AG04449 (cell line): Measurements from ENCODE around the gene ATPAF1.
"Not testable (repeated sequence)": the region's sequence is repeated elsewhere in the genome, so short reads cannot be mapped to it uniquely, and the experiment has no call there.

Experiments used
- CTCF ChIA-PET: fragments of 350-600 bp; formaldehyde crosslinking; extraction: SDS; loops from one replicate; lab custom pipeline; 2021; ENCODE audit warnings: antibody characterized with exemption; lab: Yijun Ruan, JAX
- POLR2A ChIA-PET: fragments of 400-600, 350-600 bp; formaldehyde crosslinking; extraction: SDS; loops from one replicate; lab custom pipeline; 2020; ENCODE audit warnings: antibody characterized with exemption, inconsistent platforms; lab: Yijun Ruan, JAX
- DNase-seq: peaks from one replicate; pipeline ENCODE4 v3.0.0-alpha.2; 2010; ENCODE audit warnings: low read depth, low spot score
- H3K4me3 ChIP-seq: 2 replicates; pipeline ENCODE4 v1.5.1; 2011; ENCODE audit warnings: low read depth, mild to moderate bottlenecking, control low read depth, low read length
- TF ChIP-seq, protein P1 (sequence below): IDR thresholded peaks from one replicate; pipeline ENCODE4 v1.5.1; 2011; ENCODE audit warnings: mild to moderate bottlenecking, moderate library complexity, low read length, control low read depth, inconsistent platforms; ENCODE audit not compliant: insufficient read depth; ENCODE audit errors: missing control alignments

Gene ATPAF1

DNA sequence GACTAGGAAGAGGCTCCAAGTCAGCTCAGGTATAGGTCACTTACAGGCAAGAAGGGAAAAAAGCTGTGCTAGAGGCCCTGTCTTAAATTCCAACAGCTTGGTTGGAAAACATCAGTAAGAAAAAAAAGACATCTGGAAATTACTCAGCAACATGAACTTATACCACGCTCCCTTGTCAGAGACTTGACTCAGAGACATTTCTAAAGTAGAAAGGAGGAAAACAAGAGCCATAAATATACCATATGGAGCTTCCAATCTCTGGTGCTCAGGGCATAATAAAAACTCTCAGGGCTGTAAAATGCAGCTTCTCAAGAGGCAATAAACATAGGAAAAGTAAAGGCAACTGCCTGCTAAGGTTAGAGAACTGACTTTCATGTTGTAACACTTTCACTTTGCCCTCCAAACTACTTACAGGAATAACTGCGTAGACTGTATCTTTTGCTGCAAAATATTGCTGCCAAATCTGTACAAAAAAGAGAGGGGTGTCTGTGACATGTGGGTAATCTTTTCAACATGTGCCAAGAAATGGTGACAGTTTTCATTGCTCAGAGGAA, 14.7 kb downstream of the ATPAF1 start:
- ChIA-PET CTCF (interaction anchor here (1.2 to 1.4 kb wide), 2 partner anchors 72 to 207 kb away, joined by 3 to 5 read pairs; no protein-coding TSS in a partner anchor), POLR2A (no interaction called here)
- DNase-seq = peak; percentile 36
- TF ChIP-seq, protein P1, sequence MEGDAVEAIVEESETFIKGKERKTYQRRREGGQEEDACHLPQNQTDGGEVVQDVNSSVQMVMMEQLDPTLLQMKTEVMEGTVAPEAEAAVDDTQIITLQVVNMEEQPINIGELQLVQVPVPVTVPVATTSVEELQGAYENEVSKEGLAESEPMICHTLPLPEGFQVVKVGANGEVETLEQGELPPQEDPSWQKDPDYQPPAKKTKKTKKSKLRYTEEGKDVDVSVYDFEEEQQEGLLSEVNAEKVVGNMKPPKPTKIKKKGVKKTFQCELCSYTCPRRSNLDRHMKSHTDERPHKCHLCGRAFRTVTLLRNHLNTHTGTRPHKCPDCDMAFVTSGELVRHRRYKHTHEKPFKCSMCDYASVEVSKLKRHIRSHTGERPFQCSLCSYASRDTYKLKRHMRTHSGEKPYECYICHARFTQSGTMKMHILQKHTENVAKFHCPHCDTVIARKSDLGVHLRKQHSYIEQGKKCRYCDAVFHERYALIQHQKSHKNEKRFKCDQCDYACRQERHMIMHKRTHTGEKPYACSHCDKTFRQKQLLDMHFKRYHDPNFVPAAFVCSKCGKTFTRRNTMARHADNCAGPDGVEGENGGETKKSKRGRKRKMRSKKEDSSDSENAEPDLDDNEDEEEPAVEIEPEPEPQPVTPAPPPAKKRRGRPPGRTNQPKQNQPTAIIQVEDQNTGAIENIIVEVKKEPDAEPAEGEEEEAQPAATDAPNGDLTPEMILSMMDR = no peak
- peak overlapping the region; percentile 7 for H3K4me3 ChIP-seq

DNA sequence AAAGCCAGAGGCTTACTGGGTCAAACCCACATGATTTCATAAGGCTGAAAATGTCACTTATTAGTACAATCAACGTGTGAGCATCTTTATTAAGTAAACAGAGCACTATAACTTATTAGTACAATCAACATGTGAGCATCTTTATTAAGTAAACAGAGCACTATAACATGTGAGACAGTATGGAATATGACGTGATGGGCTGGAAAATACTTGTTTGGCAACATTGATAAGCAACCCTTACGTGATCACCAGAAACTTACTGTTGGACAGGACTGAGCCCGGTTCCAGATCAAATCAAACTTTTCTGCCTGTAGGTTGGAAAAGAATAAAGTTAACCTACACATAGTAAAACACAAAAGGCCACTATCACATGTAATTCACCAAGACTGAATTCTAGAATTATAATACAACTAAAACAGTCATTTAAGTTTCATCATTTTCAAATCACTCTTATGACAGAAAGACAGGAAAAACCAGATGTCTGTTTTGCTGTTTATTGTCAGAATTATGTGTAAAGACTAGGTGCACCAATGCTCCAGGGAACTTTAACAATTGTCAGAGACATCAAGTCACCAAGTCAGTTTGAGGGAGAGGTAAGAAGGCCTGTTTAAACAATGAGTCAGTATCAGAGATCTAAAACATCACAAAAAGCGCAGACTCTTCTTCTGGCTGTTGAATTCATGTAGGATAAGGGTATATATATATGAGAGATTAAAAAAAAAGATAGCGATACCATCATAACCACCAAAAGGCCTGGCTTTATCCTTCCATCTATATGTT, 15.7 kb downstream of the ATPAF1 start:
- TF ChIP-seq, protein P1 = no peak
- no peak for DNase-seq
- POLR2A ChIA-PET = no interaction called here
- CTCF ChIA-PET = interaction anchor here (1.4 kb wide), 1 partner anchor 206 kb away, joined by 5 read pairs; no protein-coding TSS in a partner anchor
- H3K4me3 ChIP-seq = no peak overlapping the region

DNA sequence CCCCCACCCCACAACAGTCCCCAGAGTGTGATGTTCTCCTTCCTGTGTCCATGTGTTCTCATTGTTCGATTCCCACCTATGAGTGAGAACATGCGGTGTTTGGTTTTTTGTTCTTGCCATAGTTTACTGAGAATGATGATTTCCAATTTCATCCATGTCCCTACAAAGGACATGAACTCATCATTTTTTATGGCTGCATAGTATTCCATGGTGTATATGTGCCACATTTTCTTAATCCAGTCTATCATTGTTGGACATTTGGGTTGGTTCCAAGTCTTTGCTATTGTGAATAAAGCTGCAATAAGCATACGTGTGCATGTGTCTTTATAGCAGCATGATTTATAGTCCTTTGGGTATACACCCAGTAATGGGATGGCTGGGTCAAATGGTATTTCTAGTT, 17.0 kb downstream of the ATPAF1 start:
- POLR2A ChIA-PET, CTCF ChIA-PET, H3K4me3 ChIP-seq, DNase-seq: not testable (repeated sequence)

DNA sequence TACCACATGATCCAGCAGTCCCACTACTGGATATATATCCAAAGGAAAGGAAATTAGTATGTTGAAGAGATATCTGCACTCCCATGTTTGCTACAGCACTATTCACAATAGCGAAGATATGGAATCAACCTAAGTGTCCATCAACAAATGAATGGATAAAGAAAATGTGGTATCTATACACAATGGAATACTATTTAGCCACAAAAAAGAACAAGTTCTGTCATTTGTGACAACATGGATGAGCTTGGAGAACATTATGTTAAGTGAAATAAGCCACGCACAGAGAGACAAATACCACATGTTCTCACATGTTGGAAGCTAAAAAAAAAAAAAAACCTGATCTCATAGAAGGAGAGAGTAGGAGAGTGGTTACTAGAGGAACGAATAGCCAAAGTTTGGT, 17.7 kb downstream of the ATPAF1 start:
- POLR2A ChIA-PET = no interaction called here
- DNase-seq = no peak
- no peak overlapping the region for H3K4me3 ChIP-seq
- TF ChIP-seq, protein P1 = no peak
- CTCF ChIA-PET = no interaction called here

DNA sequence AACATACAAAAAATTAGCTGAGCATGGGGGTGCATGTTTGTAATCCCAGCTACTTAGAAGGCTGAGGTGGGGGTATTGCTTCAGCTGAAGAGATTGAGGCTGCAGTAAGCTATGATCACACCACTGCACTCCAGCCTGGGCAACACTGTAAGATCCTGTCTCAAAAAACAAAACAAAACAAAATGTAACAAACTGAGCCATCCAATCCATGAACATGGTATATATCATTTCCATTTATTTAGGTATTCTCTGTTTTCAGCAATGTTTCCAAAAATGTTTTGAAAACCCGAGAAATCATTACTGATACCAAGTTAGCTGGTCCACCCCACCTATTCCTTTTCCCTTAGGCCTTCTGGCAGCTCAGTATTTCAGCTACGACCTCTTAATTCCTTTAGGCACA, 18.4 kb downstream of the ATPAF1 start:
- TF ChIP-seq, protein P1 = no peak
- POLR2A ChIA-PET = no interaction called here
- CTCF ChIA-PET = no interaction called here
- no peak overlapping the region for H3K4me3 ChIP-seq
- DNase-seq = no peak

DNA sequence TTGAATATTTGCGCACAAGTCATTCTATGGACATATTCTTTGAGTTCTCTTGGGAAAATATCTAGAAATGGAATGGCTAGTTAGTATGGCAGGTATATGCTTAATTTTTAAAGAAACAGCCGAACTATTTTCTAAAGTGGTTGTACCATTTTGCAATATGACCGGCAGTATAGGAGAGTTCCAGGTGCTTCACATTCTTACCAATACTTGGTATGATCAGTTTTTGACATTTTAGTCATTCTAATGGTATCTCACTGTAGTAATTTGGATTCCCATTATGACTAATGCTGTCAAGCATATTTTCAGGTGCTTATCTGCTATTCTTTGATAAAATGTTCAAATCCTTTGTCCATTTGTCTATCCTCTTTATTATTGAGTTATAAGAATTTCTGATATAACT, 20.6 kb downstream of the ATPAF1 start:
- no peak overlapping the region for H3K4me3 ChIP-seq
- TF ChIP-seq, protein P1 = no peak
- ChIA-PET CTCF (interaction anchor here (1.0 kb wide), 1 partner anchor 44 kb away, joined by 3 read pairs; no protein-coding TSS in a partner anchor), POLR2A (no interaction called here)
- no peak for DNase-seq
